Thymus (tissue), 11 donors: Measurements from ENCODE around the gene SDF4. TPM values are rescaled to one million over a fixed set of nuclear protein-coding genes. Genes with fewer than 3 reads are reported as not detected.

Experiments used
- DNase-seq, 9 donors: peaks; one replicate each; pipeline ENCODE4 v3.0.0-alpha.2; 2013; ENCODE audit warnings: low spot score in 9 of 9, low read depth in 6 of 9, missing footprints in 1 of 9
- H3K27ac ChIP-seq, 2 donors: one replicate each; pipeline ENCODE4 v1.5.1; 2013; ENCODE audit warnings: control low read depth in 1 of 2, low read depth in 1 of 2, low read length in 1 of 2, mild to moderate bottlenecking in 1 of 2, moderate library complexity in 1 of 2
- H3K27me3 ChIP-seq, 2 donors: one replicate each; pipeline ENCODE4 v1.5.1; 2013; ENCODE audit warnings: low read length in 1 of 2; ENCODE audit not compliant: control insufficient read depth in 2 of 2, insufficient read depth in 1 of 2
- H3K36me3 ChIP-seq, 2 donors: one replicate each; pipeline ENCODE4 v1.5.1; 2013; ENCODE audit warnings: low read length in 1 of 2, mild to moderate bottlenecking in 1 of 2, moderate library complexity in 1 of 2; ENCODE audit not compliant: control insufficient read depth in 2 of 2, insufficient read depth in 2 of 2
- H3K4me1 ChIP-seq, 2 donors: one replicate each; pipeline ENCODE4 v1.5.1; 2013; ENCODE audit warnings: low read length in 2 of 2; ENCODE audit not compliant: control insufficient read depth in 2 of 2, insufficient read depth in 2 of 2
- H3K4me3 ChIP-seq, 2 donors: one replicate each; pipeline ENCODE4 v1.5.1; 2013; ENCODE audit warnings: low read length in 2 of 2, control low read depth in 1 of 2, mild to moderate bottlenecking in 1 of 2
- H3K9me3 ChIP-seq, 2 donors: one replicate each; pipeline ENCODE4 v1.5.1; 2013; ENCODE audit warnings: low read length in 1 of 2, mild to moderate bottlenecking in 1 of 2; ENCODE audit not compliant: control insufficient read depth in 2 of 2, insufficient read depth in 1 of 2
- WGBS: extraction: QIAGEN DNeasy Blood & Tissue Kit; methylation state at CpG from one replicate; pipeline ENCODE4 v1.1.7; 2013; 5-methylcytosine and 5-hydroxymethylcytosine counted together
- polyA plus RNA-seq: library from polyadenylated mRNA; stranded (reverse); fragments of 200-250 nt; gene quantifications from one replicate; pipeline ENCODE4 v1.2.3, GENCODE V29; 2013
- total RNA-seq: library from RNA; stranded (reverse); fragments of 120-200 nt; gene quantifications from one replicate; pipeline ENCODE4 v1.2.4, GENCODE V29; 2013
- donor health status: healthy.

Gene SDF4
- total and polyA plus RNA-seq, 2 donors, result 37.6 to 79.1 TPM

DNA sequence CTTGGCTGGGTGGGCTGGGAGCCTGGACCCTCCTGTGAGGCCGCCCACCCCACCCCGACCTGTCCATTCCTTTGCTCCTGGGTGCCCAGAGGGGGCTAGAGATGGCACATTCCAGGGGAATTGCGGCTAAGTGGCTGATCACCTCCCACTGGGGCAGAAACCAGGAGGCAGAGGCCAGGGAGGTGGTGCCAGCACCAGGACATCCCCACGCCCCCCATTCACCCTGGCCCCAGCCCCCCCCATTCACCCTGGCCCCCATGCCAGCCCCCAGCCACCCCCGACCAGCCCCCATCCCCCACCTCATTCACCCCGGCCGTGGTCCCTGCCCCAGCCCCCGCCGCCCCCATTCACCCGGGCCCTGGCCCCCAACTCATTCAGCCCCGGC lies 8.5 kb upstream of the SDF4 start:
- Histone ChIP-seq H3K4me3 (no peak overlapping the region), H3K9me3 (no peaks in the 10 kb centered on the region), H3K4me1 (peaks cover 0 to 3% of the 10 kb centered on the region in 2 donors), H3K27me3 (peaks cover under 1 to 46% of the 10 kb centered on the region in 2 donors), H3K27ac (no peak overlapping the region), H3K36me3 (peaks cover 0 to 2% of the 10 kb centered on the region in 2 donors)
- no peak for DNase-seq
- 72% methylated on average over 11 of the region's 11 CpGs for WGBS

GRCh38 chr1:1239614-1240347 lies 8.0 kb upstream of the SDF4 start:
- peaks cover 0 to 43% of the 10 kb centered on the region in 2 donors for H3K27me3 ChIP-seq

GRCh38 chr1:1239227-1239613 lies 7.4 kb upstream of the SDF4 start:
- H3K27ac ChIP-seq, result no peak overlapping the region
- peaks cover 0 to 3% of the 10 kb centered on the region in 2 donors for H3K4me1 ChIP-seq
- WGBS, result 88% methylated on average over 15 of the region's 15 CpGs
- no peak for DNase-seq
- H3K36me3 ChIP-seq, result peaks cover 0 to 6% of the 10 kb centered on the region in 2 donors
- peaks cover 0 to 41% of the 10 kb centered on the region in 2 donors for H3K27me3 ChIP-seq
- H3K9me3 ChIP-seq, result no peaks in the 10 kb centered on the region
- H3K4me3 ChIP-seq, result no peak overlapping the region

More at GRCh38 chr1:1239614-1240347, 8.0 kb upstream of the SDF4 start:
- WGBS, result 69% methylated on average over 30 of the region's 30 CpGs
- H3K4me1 ChIP-seq, result peaks cover 0 to 3% of the 10 kb centered on the region in 2 donors
- H3K9me3 ChIP-seq, result no peaks in the 10 kb centered on the region
- DNase-seq, result no peak
- no peak overlapping the region for H3K4me3 ChIP-seq
- H3K36me3 ChIP-seq, result peaks cover 0 to 3% of the 10 kb centered on the region in 2 donors
- H3K27ac ChIP-seq, result no peak overlapping the region

GRCh38 chr1:1238702-1239178 lies 6.9 kb upstream of the SDF4 start:
- Histone ChIP-seq H3K36me3 (peaks cover 3 to 6% of the 10 kb centered on the region in 2 donors), H3K4me1 (peaks cover 0 to 3% of the 10 kb centered on the region in 2 donors), H3K4me3 (no peak overlapping the region), H3K27ac (no peak overlapping the region), H3K27me3 (peaks cover 0 to 41% of the 10 kb centered on the region in 2 donors), H3K9me3 (no peaks in the 10 kb centered on the region)
- DNase-seq, result no peak
- 86% methylated on average over 19 of the region's 19 CpGs for WGBS

DNA sequence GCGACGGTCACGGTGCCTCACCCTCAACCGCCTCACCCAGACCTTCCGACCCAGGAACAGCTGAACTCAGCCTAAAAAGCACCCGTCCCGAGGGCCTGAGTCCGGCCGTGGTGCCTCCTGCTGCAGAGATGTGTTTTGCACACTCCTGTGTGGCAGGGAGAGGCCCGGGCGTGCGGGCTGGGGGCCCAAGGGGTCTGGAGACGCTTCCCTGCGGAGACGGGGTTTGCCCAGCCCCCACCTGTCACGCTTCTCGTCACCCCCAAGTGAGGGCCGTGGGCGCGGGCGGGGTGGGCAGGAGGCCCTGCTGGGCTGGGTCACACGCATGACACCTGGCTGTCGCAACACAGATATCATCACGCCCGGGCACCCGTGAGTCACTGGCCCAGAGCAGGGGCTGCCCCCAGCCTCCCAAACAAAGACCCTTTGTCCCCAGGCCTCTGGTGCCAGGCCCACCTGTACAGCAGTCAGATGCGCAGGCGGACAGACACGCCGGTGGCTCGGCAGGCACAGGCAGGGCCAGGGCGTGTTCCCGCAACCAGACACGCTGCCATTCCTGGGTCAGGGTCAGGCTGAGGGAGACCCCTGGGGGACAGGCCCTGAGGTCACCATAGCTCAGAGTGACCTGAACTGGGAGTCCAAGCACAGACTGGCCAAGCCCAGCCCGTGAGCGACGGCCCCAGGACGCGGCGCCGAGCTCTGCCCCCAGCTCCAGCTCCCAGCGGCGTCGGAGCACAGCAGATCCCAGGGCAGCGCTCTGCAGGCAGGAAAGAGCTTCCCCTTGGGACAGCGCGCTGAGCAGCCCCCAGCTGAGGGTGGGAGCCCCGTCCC lies 6.3 kb upstream of the SDF4 start:
- Histone ChIP-seq H3K4me3 (no peak overlapping the region), H3K36me3 (peaks cover 3 to 6% of the 10 kb centered on the region in 2 donors), H3K9me3 (no peaks in the 10 kb centered on the region), H3K4me1 (peaks cover 4 to 6% of the 10 kb centered on the region in 2 donors), H3K27ac (no peak overlapping the region), H3K27me3 (peaks cover 0 to 41% of the 10 kb centered on the region in 2 donors)
- no peak for DNase-seq
- 76% methylated on average over 48 of the region's 48 CpGs for WGBS

DNA sequence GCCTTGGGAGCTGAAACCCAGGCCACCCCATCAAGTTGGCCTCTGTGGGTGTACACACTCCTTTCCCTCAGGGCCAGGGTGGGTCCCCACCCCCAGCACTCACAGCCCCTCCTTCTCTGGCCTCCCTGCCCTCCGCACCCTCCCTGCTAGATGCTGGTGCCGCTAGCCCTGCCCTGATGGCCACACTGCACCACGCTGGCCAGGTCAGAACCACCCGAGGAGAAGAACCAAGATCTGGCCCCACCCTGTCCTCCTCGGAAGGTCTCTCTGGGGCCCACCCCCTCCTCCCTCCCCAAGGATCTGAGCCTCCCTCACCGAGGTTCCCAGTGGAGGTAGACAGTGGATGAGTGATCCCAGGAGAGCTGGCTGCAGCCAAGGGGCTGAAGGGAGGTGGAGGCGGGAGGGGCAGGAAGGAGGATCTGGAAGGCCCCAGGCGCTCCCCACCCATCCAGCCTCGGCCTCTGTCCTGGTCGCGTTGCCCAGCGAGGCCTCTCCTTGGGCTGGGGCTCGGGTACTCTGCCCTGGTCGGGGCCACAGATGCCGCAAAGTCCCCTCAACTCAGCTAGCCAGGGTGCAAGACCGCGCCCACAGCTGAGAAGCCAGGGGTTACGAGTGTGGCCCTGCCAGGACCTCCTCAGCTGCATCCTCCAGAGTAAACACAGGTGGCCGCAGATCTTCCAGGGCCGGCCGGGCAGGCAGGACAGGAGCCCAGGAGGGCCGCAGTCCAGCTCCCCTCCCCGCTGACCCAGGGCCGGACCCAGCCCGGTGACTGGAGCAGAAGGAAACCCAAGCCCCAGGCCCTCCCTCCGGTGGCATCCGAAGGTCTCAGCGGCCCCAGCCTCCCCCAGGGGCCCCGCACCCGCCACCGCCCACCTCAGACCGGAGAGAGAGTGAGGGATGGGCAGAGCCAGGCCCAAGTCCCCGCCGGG lies 5.4 kb upstream of the SDF4 start:
- H3K27ac ChIP-seq, result no peak overlapping the region
- 69% methylated on average over 34 of the region's 34 CpGs for WGBS
- peaks cover 3 to 6% of the 10 kb centered on the region in 2 donors for H3K36me3 ChIP-seq
- no peak overlapping the region for H3K4me3 ChIP-seq
- peaks cover 0 to 41% of the 10 kb centered on the region in 2 donors for H3K27me3 ChIP-seq
- peaks cover 6 to 10% of the 10 kb centered on the region in 2 donors for H3K4me1 ChIP-seq
- H3K9me3 ChIP-seq, result no peaks in the 10 kb centered on the region
- DNase-seq, result no peak

GRCh38 chr1:1236176-1236763 lies 4.5 kb upstream of the SDF4 start:
- Histone ChIP-seq H3K4me3 (no peak overlapping the region), H3K36me3 (peaks cover 3 to 6% of the 10 kb centered on the region in 2 donors), H3K4me1 (peaks cover 6 to 10% of the 10 kb centered on the region in 2 donors), H3K9me3 (no peaks in the 10 kb centered on the region), H3K27ac (no peak overlapping the region), H3K27me3 (peaks cover 0 to 41% of the 10 kb centered on the region in 2 donors)
- WGBS, result 92% methylated on average over 22 of the region's 22 CpGs
- DNase-seq, result no peak

DNA sequence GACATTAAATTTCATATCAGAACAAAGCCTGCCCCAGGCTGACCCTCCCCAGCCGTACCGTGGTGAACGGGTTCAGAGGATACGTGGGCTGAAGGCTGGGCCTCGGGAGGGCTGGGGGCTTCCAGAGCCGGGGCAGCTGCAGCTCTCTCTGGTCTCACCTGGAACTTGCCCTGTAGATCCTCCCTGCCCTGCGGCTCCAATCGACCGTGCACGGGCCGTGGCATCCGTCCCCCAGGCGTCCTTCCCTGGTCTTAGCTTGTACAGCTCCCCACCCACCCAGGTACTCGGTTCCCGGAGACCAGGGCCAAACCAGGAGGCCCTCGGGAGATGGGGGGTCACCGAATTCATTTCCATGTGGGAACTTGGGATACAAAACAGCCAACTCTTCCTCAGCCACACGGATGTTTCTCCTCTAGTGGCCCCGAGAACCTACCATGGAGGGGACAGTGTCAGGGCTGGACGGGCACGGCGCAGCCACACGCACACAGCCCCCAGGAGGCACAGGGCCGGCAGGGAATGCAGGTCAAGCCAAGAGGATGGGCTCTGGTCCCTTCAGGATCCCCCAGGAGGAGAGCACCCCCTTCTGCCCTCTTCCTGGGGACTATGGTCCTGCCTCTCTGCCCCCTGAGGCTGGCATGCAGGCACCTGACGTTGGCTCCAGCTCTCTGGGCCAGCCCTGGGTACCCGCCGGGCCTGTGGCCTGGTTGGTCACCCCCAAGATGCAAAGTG lies 3.4 kb upstream of the SDF4 start:
- Histone ChIP-seq H3K4me1 (peaks cover 16 to 19% of the 10 kb centered on the region in 2 donors), H3K27ac (no peak overlapping the region), H3K9me3 (no peaks in the 10 kb centered on the region), H3K27me3 (peaks cover 0 to 35% of the 10 kb centered on the region in 2 donors), H3K36me3 (peaks cover 3 to 6% of the 10 kb centered on the region in 2 donors), H3K4me3 (no peak overlapping the region)
- no peak for DNase-seq
- WGBS, result 97% methylated on average over 27 of the region's 27 CpGs
